ENCODE measurements around the gene CNNM2.

CNNM2 gene

DNA sequence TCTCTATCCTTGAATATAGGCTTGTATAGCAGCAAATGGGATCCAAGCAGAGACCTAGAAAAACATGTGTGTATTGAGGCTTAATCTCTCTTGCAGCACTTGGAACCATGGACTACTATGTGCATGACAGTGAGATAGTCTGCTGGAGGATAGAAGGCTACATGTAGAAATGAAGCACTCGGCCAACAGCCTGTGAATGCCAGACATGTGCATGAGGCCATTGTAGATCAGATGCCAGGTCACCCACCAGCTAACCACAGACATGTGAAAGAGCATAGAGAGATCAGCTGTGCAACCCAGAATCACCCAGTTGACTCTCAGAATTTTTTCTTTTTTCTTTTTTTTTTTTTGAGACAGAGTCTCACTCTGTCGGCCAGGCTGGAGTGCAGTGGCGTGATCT, 184.1 kb downstream of the CNNM2 start:
- Mint-ChIP-seq H3K36me3 (peaks cover 3% of the 10 kb centered on the region), H3K9me3 (ENCODE audit: low read depth) (no peaks in the 10 kb centered on the region), H3K4me1 (ENCODE audit: low read depth) (no peaks in the 10 kb centered on the region), H3K27ac (no peak overlapping the region), H3K27me3 (no peaks in the 10 kb centered on the region), H3K4me3 (no peak overlapping the region)

DNA sequence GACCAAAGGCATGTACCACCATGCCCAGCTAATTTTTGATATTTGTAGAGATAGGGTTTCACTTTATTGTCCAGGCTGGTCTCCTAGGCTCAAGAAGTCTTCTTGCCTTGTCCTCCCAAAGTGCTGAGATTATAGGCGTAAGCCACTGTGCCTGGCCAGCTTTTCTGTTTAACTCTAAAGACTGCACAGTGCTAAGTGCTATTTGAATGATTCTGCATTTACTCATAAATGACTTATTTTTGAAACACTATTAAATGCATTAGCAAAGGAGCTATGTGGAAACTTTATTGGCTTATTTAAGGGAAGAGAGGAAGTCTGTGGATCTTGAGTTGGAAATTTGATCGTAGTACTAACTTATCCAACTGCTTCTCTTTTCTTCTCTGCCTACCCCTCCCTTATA, 185.9 kb downstream of the CNNM2 start:
- H3K4me3 Mint-ChIP-seq = no peak overlapping the region
- no peaks in the 10 kb centered on the region for H3K27me3 Mint-ChIP-seq
- peaks cover 3% of the 10 kb centered on the region for H3K36me3 Mint-ChIP-seq
- H3K4me1 Mint-ChIP-seq (ENCODE audit: low read depth) = no peaks in the 10 kb centered on the region
- H3K27ac Mint-ChIP-seq = no peak overlapping the region
- no peaks in the 10 kb centered on the region for H3K9me3 Mint-ChIP-seq (ENCODE audit: low read depth)

DNA sequence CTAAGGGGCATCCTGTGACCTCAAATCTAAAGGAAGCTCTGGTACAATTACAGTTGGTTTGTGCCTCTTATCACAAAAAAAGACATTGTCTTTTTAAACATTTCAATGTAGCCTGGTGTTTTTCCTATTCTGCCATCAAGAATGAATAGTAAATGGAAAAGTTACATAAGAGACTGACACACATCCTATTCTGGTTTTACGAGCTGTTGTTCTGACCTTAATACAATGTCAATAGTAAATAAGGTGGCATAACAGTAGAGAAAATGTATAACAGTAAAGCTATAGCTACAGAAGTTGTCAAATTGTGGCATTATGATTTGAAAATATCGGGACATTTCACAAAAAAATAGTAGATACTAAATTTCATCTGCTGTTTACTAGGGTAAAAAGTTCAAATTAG, 186.6 kb downstream of the CNNM2 start:
- peaks cover 3% of the 10 kb centered on the region for H3K36me3 Mint-ChIP-seq
- H3K4me1 Mint-ChIP-seq (ENCODE audit: low read depth) = no peaks in the 10 kb centered on the region
- H3K4me3 Mint-ChIP-seq = no peak overlapping the region
- H3K9me3 Mint-ChIP-seq (ENCODE audit: low read depth) = no peaks in the 10 kb centered on the region
- H3K27me3 Mint-ChIP-seq = no peaks in the 10 kb centered on the region
- no peak overlapping the region for H3K27ac Mint-ChIP-seq

DNA sequence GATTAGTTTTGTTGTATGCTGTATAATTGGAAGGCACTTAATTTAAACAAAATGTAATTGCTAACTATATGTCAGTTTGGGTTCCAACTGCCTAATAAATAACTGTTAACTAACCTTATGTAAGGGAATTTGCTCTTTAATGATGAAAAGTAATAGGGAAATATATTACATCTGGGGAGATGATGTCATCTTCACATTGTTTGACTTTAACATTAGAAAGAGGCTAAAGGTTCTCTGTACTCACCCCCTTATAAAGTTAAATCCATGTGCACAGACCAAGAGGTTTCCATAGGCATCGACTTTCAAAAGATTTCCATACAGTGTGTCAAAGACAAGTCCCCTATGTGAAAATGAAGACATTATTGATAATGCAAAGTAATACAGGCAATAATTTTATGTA, 187.4 kb downstream of the CNNM2 start:
- Mint-ChIP-seq H3K4me3 (no peak overlapping the region), H3K9me3 (ENCODE audit: low read depth) (no peaks in the 10 kb centered on the region), H3K36me3 (peaks cover 3% of the 10 kb centered on the region), H3K4me1 (ENCODE audit: low read depth) (no peaks in the 10 kb centered on the region), H3K27ac (no peak overlapping the region), H3K27me3 (no peaks in the 10 kb centered on the region)

DNA sequence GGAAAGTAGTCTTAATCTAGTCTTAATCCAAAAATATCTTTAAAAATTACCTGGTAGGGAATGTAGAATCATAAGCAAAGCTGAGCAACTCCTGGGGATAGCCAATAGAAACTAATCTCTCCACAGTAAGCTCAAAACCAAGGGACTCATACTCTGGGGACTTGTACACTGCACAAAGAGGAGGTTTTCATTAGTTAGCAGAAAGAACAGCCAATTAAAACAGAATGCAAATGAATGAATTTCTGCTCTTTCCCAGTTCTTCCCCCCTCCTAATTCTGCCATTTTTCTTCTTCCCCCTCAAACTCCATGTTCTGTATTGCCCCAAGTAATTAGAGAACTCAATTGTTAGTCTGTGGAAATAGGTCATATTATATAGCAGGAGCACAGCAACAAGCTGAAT, 188.4 kb downstream of the CNNM2 start:
- Mint-ChIP-seq H3K4me3 (no peak overlapping the region), H3K4me1 (ENCODE audit: low read depth) (no peaks in the 10 kb centered on the region), H3K27me3 (no peaks in the 10 kb centered on the region), H3K27ac (no peak overlapping the region), H3K36me3 (peaks cover 3% of the 10 kb centered on the region), H3K9me3 (ENCODE audit: low read depth) (no peaks in the 10 kb centered on the region)

DNA sequence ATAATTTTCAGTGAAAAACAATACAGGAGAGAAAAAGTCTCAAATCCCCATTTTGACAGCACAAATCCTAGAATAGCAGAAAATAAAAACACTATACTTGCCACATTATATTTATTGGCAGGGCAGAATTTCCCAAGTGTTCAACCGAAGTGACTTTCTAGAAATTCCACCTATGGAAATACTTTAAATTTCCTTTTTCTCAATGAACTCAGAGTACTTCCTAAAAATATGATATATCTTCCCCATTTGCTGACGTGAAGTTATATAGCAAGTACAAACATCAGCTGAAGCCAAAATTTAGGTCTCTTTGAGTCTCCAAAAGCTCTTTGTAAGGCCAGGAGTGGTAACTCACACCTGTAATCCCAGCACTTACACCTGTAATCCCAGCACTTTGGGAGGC, 191.7 kb downstream of the CNNM2 start:
- Mint-ChIP-seq H3K9me3 (ENCODE audit: low read depth) (no peaks in the 10 kb centered on the region), H3K27ac (no peak overlapping the region), H3K4me1 (ENCODE audit: low read depth) (peaks cover 11% of the 10 kb centered on the region), H3K36me3 (peaks cover 2% of the 10 kb centered on the region), H3K27me3 (no peaks in the 10 kb centered on the region), H3K4me3 (no peak overlapping the region)

DNA sequence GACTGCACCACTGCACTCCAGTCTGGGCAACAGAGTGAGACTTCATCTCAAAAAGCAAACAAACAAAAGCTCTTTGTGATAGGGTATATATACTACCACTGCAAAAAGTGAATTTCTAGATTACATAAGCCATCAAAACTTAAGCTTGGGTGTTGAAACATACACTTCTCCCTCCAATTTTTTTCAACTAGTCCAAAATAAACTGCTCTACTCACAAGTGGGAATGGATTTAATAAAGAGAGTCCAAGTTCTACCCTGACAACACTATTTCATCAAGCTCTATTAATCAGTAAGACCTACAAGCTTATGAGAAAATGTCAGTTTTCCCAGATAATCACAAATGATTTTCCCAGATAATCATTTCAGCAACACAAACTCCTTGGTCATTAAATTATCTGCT, 192.3 kb downstream of the CNNM2 start:
- H3K9me3 Mint-ChIP-seq (ENCODE audit: low read depth) = no peaks in the 10 kb centered on the region
- H3K36me3 Mint-ChIP-seq = peaks cover 2% of the 10 kb centered on the region
- peaks cover 11% of the 10 kb centered on the region for H3K4me1 Mint-ChIP-seq (ENCODE audit: low read depth)
- H3K27ac Mint-ChIP-seq = no peak overlapping the region
- no peaks in the 10 kb centered on the region for H3K27me3 Mint-ChIP-seq
- no peak overlapping the region for H3K4me3 Mint-ChIP-seq

DNA sequence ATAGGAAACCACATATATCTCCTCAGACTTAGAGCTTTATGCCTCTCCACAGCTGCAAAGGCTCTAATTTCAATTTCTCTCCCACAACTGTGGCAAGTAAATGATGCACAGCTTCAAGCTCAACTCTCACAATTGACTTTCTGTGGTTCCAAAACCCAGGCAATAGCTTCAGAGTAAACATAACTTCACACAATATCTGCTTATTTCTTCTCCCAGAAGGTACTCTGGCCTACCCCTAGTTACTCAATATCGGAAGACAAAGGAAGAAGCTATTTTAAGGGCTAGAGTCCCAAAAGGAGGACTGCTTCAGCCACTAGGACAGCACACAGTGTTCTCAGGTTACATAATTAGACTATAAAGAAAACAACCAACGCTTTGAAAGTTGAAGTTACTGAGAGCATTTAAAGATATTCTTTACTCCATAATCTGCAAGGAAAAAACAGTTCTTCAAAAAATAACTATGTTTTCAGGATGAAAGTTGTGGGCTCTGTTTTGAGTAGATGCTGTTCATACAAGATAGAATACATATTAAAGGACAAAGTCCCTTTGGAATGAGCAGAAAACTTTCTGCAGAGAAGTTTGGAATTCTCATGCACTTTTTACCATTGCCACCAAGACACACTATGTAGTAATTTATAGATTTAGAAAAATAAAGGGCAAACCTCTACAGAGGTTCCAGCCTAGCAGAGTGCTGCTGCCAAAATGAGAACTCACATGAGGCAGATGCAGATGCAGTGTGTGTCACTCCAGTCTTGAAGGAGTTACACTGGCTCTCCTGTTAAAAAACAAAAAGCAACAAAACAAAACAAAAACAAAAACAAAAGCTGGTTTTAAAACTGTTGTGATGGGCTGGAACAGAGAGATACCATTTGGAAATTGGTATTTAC, 193.2 kb downstream of the CNNM2 start:
- peaks cover 2% of the 10 kb centered on the region for H3K36me3 Mint-ChIP-seq
- H3K27ac Mint-ChIP-seq = no peak overlapping the region
- H3K4me1 Mint-ChIP-seq (ENCODE audit: low read depth) = peaks cover 11% of the 10 kb centered on the region

DNA sequence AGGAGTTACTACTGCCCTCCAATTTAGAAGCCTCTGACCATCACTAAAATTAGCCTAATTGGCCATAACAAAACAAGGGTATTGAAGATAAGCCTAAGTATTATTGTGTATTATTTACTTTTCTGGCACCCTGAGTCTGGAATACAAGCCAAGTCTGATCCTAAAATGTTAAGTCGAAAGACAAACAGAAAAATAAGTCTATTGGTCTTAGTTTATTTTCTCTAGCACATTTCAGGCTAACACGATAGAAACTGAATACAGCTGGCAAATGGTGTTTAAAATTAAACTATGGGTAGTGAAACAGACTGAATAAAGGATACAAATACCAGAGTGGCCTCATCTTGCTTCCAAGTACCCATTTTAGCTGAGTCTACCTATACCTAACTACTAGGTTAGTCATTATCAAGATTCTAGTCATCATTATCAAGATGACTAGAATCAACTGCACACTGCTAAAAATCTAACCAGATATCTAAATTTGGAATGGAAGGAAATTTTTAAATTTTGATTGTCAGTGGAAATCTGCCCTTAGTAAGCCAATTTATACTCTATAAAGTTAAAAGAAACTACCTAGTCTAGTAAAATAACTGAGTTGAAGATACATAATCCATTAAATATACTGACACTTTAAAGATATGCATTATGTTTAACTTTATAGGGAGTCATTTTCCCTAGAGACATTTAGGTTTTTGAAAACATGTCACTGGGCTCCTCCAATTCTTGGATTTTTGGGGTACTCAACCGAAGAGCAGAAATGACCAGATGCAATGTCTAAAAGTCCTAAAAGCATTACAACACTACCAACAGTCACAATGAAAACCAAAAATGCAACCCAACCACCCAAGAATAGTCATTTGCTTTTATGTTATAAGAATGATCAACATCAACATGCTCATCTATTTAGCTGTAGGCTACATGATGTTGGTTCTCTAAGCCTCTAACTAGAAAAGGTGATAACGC, 194.1 kb downstream of the CNNM2 start:
- H3K4me3 Mint-ChIP-seq = no peak overlapping the region
- H3K27me3 Mint-ChIP-seq = no peaks in the 10 kb centered on the region
- H3K27ac Mint-ChIP-seq = peak overlapping the region; percentile 24
- no peaks in the 10 kb centered on the region for H3K9me3 Mint-ChIP-seq (ENCODE audit: low read depth)
- peaks cover 2% of the 10 kb centered on the region for H3K36me3 Mint-ChIP-seq
- peaks cover 11% of the 10 kb centered on the region for H3K4me1 Mint-ChIP-seq (ENCODE audit: low read depth)

More for the DNA sequence above, 193.2 kb downstream of the CNNM2 start:
- Mint-ChIP-seq H3K27me3 (no peaks in the 10 kb centered on the region), H3K4me3 (no peak overlapping the region), H3K9me3 (ENCODE audit: low read depth) (no peaks in the 10 kb centered on the region)

DNA sequence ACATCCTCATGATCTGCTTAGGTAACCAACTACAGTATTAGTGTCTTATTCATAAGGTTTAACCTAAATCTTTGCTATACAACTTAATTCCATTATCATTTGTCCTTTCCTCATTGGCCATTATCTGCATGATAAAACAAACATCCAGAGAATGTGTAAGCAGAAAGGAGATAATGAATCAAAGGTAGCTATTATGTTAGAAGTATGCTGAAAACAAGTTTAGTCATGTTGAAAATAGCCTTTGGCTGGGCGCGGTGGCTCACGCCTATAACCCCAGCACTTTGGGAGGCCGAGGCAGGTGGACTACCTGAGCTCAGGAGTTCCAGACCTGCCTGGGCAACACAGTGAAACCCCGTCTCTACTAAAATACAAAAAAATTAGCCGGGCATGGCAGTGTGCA, 196.8 kb downstream of the CNNM2 start:
- Mint-ChIP-seq H3K27ac (no peak overlapping the region), H3K4me3 (no peak overlapping the region), H3K36me3 (peaks cover 2% of the 10 kb centered on the region), H3K27me3 (no peaks in the 10 kb centered on the region), H3K4me1 (ENCODE audit: low read depth) (peaks cover 11% of the 10 kb centered on the region), H3K9me3 (ENCODE audit: low read depth) (no peaks in the 10 kb centered on the region)

DNA sequence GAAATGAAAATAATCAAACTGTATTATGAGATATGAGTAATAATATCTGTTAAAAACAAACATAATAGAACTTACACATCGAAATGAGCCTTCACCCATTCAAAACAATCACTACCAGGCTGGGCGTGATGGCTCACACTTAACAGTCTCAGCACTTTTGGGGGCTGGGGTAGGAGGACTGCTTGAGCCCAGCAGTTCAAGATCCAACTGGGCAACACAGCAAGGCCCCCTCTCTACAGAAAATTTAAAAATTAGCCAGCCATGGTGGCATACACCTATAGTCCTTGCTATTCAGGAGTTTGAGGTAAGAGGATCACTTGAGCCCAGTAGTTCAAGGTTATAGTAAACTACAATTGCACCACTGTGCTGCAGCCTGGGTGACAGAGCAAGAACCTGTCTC, 199.2 kb downstream of the CNNM2 start:
- Mint-ChIP-seq H3K9me3 (ENCODE audit: low read depth) (no peaks in the 10 kb centered on the region), H3K4me3 (no peak overlapping the region), H3K36me3 (peaks cover 2% of the 10 kb centered on the region), H3K4me1 (ENCODE audit: low read depth) (peaks cover 6% of the 10 kb centered on the region), H3K27me3 (no peaks in the 10 kb centered on the region), H3K27ac (no peak overlapping the region)

DNA sequence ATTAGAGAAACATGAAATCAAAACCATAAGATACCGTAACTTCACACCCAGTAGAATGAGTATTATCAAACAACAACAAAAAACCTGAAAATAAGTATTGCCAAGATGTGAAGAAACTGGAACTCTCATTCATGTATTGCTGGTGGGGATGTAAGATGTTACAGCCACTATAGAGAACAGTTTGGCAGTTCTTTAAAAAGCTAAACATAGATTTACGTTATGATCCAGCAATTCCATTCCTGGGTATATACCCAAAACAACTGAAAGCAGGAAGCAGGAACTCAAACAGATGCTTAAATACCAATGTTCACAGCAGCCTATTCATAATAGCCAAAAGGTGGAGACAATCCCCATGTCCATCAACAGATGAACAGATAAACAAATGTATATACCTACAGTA, 202.5 kb downstream of the CNNM2 start:
- H3K4me1 Mint-ChIP-seq (ENCODE audit: low read depth) = peaks cover 7% of the 10 kb centered on the region
- H3K27ac Mint-ChIP-seq = no peak overlapping the region
- no peaks in the 10 kb centered on the region for H3K27me3 Mint-ChIP-seq
- H3K4me3 Mint-ChIP-seq = no peak overlapping the region
- no peaks in the 10 kb centered on the region for H3K36me3 Mint-ChIP-seq
- no peaks in the 10 kb centered on the region for H3K9me3 Mint-ChIP-seq (ENCODE audit: low read depth)

DNA sequence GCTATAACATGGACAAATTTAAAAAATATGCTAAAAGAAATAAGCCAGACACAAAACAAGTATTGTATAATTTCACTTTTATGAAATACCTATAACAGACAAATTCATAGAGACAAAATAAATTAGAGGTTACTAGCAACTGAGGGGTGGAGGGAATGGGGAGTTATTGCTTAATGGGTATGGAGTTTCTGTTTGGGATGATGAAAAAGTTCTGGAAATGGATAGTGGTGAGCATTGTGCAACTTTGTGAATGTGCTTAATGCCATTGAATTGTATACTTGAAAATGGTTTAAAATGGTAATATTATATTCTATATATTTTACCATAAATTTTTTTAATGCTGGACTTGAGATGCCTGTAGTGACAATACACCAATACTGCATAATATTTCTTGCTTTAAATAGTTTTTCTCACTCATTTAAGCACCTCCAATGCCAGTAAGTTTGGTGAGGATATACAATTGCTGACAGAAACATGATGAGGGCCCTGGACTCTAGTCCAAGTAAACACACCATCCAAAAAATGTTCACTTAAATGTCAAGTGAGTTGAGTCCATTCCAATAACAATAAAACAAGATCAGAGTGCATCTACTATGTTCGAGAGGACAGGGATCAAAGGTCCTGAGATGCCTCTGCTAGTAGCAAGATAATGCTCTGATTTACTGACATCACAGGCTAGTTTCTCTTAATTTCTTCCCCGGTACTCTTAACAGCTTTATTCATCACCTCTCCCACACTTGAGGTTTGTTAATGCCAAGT, 203.1 kb downstream of the CNNM2 start:
- Mint-ChIP-seq H3K4me3 (no peak overlapping the region), H3K27ac (no peak overlapping the region), H3K9me3 (ENCODE audit: low read depth) (no peaks in the 10 kb centered on the region), H3K36me3 (peaks cover 3% of the 10 kb centered on the region), H3K27me3 (no peaks in the 10 kb centered on the region), H3K4me1 (ENCODE audit: low read depth) (peaks cover 12% of the 10 kb centered on the region)

DNA sequence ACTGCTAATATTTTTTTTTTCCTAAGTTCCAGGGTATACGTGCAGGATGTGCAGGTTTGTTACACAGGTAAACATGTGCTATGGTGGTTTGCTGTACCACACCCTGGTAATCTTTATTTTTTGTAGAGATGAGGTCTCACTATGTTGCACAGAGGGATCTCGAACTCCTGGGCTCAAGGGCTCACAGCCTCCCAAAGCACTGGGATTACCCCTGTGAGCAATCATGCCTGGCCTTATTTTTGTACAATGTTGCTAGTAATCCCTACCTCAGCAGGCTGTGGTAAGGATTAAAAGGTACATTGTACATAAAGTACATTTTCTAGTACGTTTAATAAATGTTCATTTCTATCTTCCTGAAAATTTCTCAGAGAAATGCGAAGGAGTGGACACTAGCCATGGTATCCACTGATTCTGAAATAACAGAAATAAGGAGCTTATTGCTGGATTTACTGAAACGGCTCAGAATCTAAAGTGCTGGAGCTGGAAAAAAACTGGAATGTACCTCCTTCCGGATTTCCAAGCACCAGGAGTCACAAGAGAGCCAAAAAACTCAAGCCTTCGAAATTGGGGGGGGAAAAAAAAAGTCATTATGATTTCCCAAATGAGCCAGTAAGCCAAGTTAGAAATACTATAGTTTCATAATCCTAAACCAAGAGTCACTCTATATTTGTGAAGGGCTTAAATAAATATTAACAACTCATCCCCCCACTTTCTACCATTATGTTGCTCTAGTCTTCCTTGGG, 205.4 kb downstream of the CNNM2 start:
- H3K27ac Mint-ChIP-seq = no peak overlapping the region

More for the DNA sequence above, 205.4 kb downstream of the CNNM2 start:
- Mint-ChIP-seq H3K27me3 (no peaks in the 10 kb centered on the region), H3K36me3 (peaks cover 3% of the 10 kb centered on the region), H3K9me3 (ENCODE audit: low read depth) (no peaks in the 10 kb centered on the region), H3K4me3 (no peak overlapping the region), H3K4me1 (ENCODE audit: low read depth) (peaks cover 12% of the 10 kb centered on the region)

Data from activated naive CD8-positive, alpha-beta T cell (primary cell).